Esophagus muscularis mucosa (tissue), 4 donors: ENCODE measurements around the gene ENPP6. TPM values are rescaled to one million over a fixed set of nuclear protein-coding genes. Genes with fewer than 3 reads are reported as not detected.

Experiments used
- DNase-seq: peaks from one replicate; pipeline ENCODE4 v3.0.0-alpha.2; 2017; ENCODE audit errors: extremely low spot score
- H3K27ac ChIP-seq, 4 donors: fragments of 200-600 bp; sonication (generic); replicated peaks in 1 of 4; 1 replicate in 3 of 4; 2 replicates in 1 of 4; pipeline ENCODE4 v1.5.1; 2016 to 2019; ENCODE audit warnings: mild to moderate bottlenecking in 1 of 4
- H3K27me3 ChIP-seq, 4 donors: fragments of 200-600 bp; sonication (generic); one replicate each; pipeline versions ENCODE4 v1.5.1 to v1.6.0; 2016 to 2019
- H3K36me3 ChIP-seq, 4 donors: fragments of 200-600 bp; sonication (generic); one replicate each; pipeline ENCODE4 v1.5.1; 2016 to 2019
- H3K4me1 ChIP-seq, 4 donors: fragments of 200-600 bp; sonication (generic); one replicate each; pipeline ENCODE4 v1.5.1; 2016 to 2019
- H3K4me3 ChIP-seq, 4 donors: fragments of 200-600 bp; sonication (generic); 1 replicate in 2 of 4; 2 replicates in 2 of 4; pipeline ENCODE4 v1.5.1; 2016 to 2019; ENCODE audit warnings: mild to moderate bottlenecking in 4 of 4, moderate library complexity in 1 of 4
- H3K9me3 ChIP-seq, 4 donors: fragments of 200-600 bp; sonication (generic); 1 replicate in 3 of 4; 2 replicates in 1 of 4; pipeline ENCODE4 v1.5.1; 2016 to 2019
- EP300 ChIP-seq: sonication (generic); formaldehyde crosslinking; IDR thresholded peaks from one replicate; pipeline ENCODE4 v1.6.1; 2017; ENCODE audit warnings: antibody characterized with exemption
- POLR2A ChIP-seq: fragments of 450-650 bp; IDR thresholded peaks from one replicate; pipeline ENCODE4 v1.6.1; 2017; ENCODE audit warnings: antibody characterized with exemption, moderate library complexity, mild to moderate bottlenecking, low read depth
- POLR2AphosphoS5 ChIP-seq, 2 donors: sonication (generic); formaldehyde crosslinking; IDR thresholded peaks; one replicate each; pipeline ENCODE4 v1.6.1; 2017; ENCODE audit warnings: antibody characterized with exemption in 2 of 2
- WGBS: methylation state at CpG from one replicate; pipeline ENCODE4 v1.1.5; 2018; 5-methylcytosine and 5-hydroxymethylcytosine counted together
- intact Hi-C: fragments of 100-400 bp; cut with DNase I; formaldehyde crosslinking; loops from one replicate; pipeline ENCODE4 v1.15.1; 2023
- total RNA-seq, 4 donors: library from RNA; depleted of rRNA; stranded (reverse); fragments of >200 nt; gene quantifications; one replicate each; pipeline versions ENCODE4 v1.1.0 to v1.2.1, GENCODE V29; 2016
- TF ChIP-seq, protein P1 (sequence below), 3 experiments: fragments of 200-600 bp in 2 of 3; fragments of 450-650 bp in 1 of 3; sonication (generic) in 2 of 3; IDR thresholded peaks; one replicate each; pipeline ENCODE4 v1.5.1; 2017 to 2019; ENCODE audit warnings: antibody characterized with exemption in 3 of 3, mild to moderate bottlenecking in 2 of 3, moderate library complexity in 1 of 3

Gene ENPP6
- total RNA-seq, 4 donors from 2014 or later: 0.42 to 1.1 (median 0.92) TPM

DNA sequence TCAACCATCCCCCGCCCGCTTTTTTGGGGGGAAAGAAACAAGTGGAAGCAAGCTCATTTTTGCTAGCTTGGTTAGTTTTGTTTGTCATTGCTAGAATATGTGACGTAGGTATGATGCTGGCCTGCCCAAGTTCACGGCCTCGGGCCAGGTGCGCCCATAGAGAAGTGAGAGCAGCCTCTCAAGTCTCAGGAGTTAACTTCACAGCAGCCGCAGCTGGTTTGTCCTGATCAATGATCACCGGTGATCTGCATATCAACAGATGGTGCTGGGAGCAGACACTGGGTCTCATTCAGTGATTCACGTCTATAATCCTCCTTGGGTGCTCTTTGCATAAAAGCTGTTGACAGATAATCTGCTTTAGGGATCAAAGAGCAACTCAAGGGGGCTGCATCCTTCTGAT, 50.1 kb downstream of the ENPP6 start:
- peaks cover 0 to 21% (median 0%) of the 10 kb centered on the region in 4 donors for H3K27me3 ChIP-seq
- WGBS: 87% methylated on average over 9 of the region's 9 CpGs
- intact Hi-C loops: no loop called here
- no peak overlapping the region for H3K4me3 ChIP-seq
- no peak for DNase-seq
- TF ChIP-seq POLR2AphosphoS5 (IDR thresholded peaks at IDR 0.05): no peak
- TF ChIP-seq, protein P1, sequence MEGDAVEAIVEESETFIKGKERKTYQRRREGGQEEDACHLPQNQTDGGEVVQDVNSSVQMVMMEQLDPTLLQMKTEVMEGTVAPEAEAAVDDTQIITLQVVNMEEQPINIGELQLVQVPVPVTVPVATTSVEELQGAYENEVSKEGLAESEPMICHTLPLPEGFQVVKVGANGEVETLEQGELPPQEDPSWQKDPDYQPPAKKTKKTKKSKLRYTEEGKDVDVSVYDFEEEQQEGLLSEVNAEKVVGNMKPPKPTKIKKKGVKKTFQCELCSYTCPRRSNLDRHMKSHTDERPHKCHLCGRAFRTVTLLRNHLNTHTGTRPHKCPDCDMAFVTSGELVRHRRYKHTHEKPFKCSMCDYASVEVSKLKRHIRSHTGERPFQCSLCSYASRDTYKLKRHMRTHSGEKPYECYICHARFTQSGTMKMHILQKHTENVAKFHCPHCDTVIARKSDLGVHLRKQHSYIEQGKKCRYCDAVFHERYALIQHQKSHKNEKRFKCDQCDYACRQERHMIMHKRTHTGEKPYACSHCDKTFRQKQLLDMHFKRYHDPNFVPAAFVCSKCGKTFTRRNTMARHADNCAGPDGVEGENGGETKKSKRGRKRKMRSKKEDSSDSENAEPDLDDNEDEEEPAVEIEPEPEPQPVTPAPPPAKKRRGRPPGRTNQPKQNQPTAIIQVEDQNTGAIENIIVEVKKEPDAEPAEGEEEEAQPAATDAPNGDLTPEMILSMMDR (IDR thresholded peaks at IDR 0.05): no peak
- TF ChIP-seq EP300: no peak
- TF ChIP-seq POLR2A: no peak
- no peaks in the 10 kb centered on the region for H3K9me3 ChIP-seq
- no peak overlapping the region for H3K27ac ChIP-seq
- H3K36me3 ChIP-seq: no peaks in the 10 kb centered on the region
- peaks cover 7 to 10% (median 9%) of the 10 kb centered on the region in 4 donors for H3K4me1 ChIP-seq

DNA sequence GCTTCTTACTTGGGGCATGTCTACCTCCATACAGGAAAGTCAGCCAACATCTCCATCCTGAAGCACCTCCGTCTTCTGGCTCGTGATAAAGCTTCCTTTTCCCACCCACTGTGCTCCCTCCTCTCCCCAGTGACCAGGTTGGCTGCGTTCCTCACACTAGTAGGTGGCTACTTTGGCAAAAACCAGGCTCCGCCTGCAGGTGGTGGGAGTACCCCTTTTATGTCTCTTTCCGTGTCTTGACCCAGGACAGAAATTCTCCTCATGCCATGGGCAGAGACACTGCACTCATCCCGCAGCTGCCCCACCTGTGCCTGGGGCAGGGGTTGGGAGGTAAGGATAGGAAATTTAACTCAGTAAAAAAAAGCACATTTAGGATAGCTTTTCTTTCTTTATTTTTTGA, 50.9 kb downstream of the ENPP6 start:
- H3K27me3 ChIP-seq: peaks cover 0 to 16% (median 0%) of the 10 kb centered on the region in 4 donors
- H3K9me3 ChIP-seq: no peaks in the 10 kb centered on the region
- WGBS: 79% methylated on average over 6 of the region's 6 CpGs
- peak; percentile 80 for DNase-seq
- no peak for TF ChIP-seq POLR2A
- TF ChIP-seq EP300: no peak
- TF ChIP-seq, protein P1 (IDR thresholded peaks at IDR 0.05): no peak
- no peak for TF ChIP-seq POLR2AphosphoS5 (IDR thresholded peaks at IDR 0.05)
- no peak overlapping the region for H3K4me3 ChIP-seq
- H3K4me1 ChIP-seq: peaks cover 7 to 10% (median 9%) of the 10 kb centered on the region in 4 donors
- H3K27ac ChIP-seq: no peak overlapping the region
- intact Hi-C loops: no loop called here
- no peaks in the 10 kb centered on the region for H3K36me3 ChIP-seq

DNA sequence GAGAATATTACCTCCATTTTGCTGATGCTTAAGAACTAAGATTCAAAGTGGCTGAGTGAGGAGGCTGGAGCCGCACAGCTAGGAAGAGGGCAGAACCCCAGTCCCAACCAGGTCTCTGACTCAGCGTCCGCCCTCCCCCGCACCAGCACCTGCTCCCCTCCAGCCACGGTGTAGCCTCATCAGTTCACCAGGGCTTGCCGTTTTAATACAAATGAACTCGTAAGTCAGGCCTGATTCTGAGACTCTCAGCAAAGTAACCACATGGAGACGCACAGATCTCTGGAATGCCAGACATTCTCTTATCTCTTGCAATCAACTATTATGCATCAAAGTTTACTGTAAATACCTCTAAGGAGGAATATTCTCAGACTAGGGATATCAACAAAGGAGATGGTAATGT, 52.4 kb downstream of the ENPP6 start:
- Histone ChIP-seq H3K9me3 (no peaks in the 10 kb centered on the region), H3K27ac (no peak overlapping the region), H3K27me3 (peaks cover 0 to 14% (median 0%) of the 10 kb centered on the region in 4 donors), H3K4me1 (peaks cover 7 to 10% (median 9%) of the 10 kb centered on the region in 4 donors), H3K36me3 (no peaks in the 10 kb centered on the region), H3K4me3 (no peak overlapping the region)
- WGBS: 80% methylated on average over 8 of the region's 8 CpGs
- TF ChIP-seq, protein P1 (IDR thresholded peaks at IDR 0.05): no peak
- no peak for TF ChIP-seq POLR2AphosphoS5 (IDR thresholded peaks at IDR 0.05)
- no peak for TF ChIP-seq EP300
- TF ChIP-seq POLR2A: no peak
- DNase-seq: peak; percentile 64
- intact Hi-C loops: no loop called here

DNA sequence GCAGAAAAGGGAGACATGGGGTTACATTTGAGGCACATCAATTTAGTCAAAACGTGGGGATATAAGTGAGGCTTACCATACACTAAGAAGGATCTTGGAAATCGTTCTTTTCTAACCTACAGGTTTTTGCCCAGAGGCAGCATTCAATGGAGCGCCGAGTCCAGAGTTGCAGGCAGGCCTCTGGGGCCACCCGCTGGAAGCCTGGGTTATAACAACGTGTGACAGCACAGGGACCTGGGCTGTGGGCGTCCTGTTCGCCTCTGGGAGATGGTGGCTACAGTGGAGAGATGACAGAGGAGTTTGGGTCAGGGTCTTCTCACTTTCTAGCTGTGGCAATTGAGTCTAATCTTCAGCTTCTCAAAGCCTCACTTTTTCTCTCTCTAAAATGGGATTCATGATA, 53.9 kb downstream of the ENPP6 start:
- peak; percentile 86 for DNase-seq
- H3K4me1 ChIP-seq: peaks cover 9 to 12% (median 9%) of the 10 kb centered on the region in 4 donors
- H3K4me3 ChIP-seq: no peak overlapping the region
- no peaks in the 10 kb centered on the region for H3K36me3 ChIP-seq
- H3K27me3 ChIP-seq: peaks cover 0 to 14% (median 0%) of the 10 kb centered on the region in 4 donors
- no peaks in the 10 kb centered on the region for H3K9me3 ChIP-seq
- no peak for TF ChIP-seq EP300
- TF ChIP-seq, protein P1 (IDR thresholded peaks at IDR 0.05): peak; percentile 49 to 58 (median 50)
- WGBS: 29% methylated on average over 6 of the region's 8 CpGs
- intact Hi-C loops: no loop called here
- no peak overlapping the region for H3K27ac ChIP-seq

DNA sequence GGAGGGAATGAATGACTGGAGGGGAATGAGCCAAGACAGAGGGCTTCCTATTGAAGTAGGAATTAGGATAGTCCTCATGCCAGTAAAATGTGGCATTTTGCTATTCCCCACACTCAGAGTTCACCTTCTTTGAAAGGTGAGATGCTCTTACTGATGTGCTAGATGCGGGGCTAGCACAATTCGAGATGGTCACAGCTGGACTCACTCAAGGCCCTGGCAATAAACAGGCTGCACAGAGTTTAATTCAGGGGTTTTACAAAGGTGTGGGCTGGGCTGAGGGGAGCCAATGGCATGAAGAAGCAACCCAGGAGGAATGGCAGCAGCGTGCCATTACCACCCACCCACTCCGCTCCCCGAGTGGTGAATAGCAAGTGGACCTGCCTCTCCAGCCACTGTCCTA, 55.1 kb downstream of the ENPP6 start:
- Histone ChIP-seq H3K4me3 (no peak overlapping the region), H3K4me1 (peaks cover 0 to 7% (median 0%) of the 10 kb centered on the region in 4 donors), H3K9me3 (no peaks in the 10 kb centered on the region), H3K27ac (no peak overlapping the region), H3K27me3 (peaks cover 0 to 11% (median 0%) of the 10 kb centered on the region in 4 donors), H3K36me3 (no peaks in the 10 kb centered on the region)
- DNase-seq: no peak
- 90% methylated on average over 5 of the region's 5 CpGs for WGBS
- intact Hi-C loops: no loop called here
- TF ChIP-seq POLR2AphosphoS5 (IDR thresholded peaks at IDR 0.05) (no peak), EP300 (no peak)
